Activated T-cell treated with anti-CD3 and anti-CD28 coated beads, Interleukin-2, amount 50 U/mL, for 72 hours (primary cell): Measurements from ENCODE around the gene NANS. TPM values are rescaled to one million over a fixed set of nuclear protein-coding genes. Genes with fewer than 3 reads are reported as not detected.
A peak's percentile ranks its signal among the peaks of the same experiment; 100 is the strongest.
"Not testable (repeated sequence)": the region's sequence is repeated elsewhere in the genome, so short reads cannot be mapped to it uniquely, and the experiment has no call there.

Experiments used
- ATAC-seq, 2 donors: fragments of 150-1000 bp; cut with Tn5 transposase; replicated peaks in 1 of 2; 2 replicates each; pipeline ENCODE4 v1.10.0; 2021; ENCODE audit warnings: moderate library complexity in 2 of 2, mild to moderate bottlenecking in 1 of 2
- DNase-seq, 2 donors: peaks; one replicate each; pipeline ENCODE4 v3.0.0; 2021 to 2022; ENCODE audit warnings: mixed read lengths in 1 of 2
- H3K27ac Mint-ChIP-seq: one replicate; pipeline ENCODE4 v1.8.0; 2022; ENCODE audit warnings: mild to moderate bottlenecking, moderate library complexity, mixed read lengths
- H3K27me3 Mint-ChIP-seq: one replicate; pipeline ENCODE4 v1.8.0; 2022; ENCODE audit warnings: low read depth, mixed read lengths
- H3K36me3 Mint-ChIP-seq, 2 donors: one replicate each; pipeline ENCODE4 v1.8.0; 2022; ENCODE audit warnings: mixed read lengths in 2 of 2, mild to moderate bottlenecking in 1 of 2; ENCODE audit not compliant: insufficient read depth in 2 of 2
- H3K4me1 Mint-ChIP-seq: one replicate; pipeline ENCODE4 v1.8.0; 2022; ENCODE audit warnings: low read depth, mixed read lengths
- H3K4me3 Mint-ChIP-seq, 2 donors: one replicate each; pipeline ENCODE4 v1.8.0; 2022; ENCODE audit warnings: mild to moderate bottlenecking in 2 of 2, mixed read lengths in 2 of 2, moderate library complexity in 2 of 2
- H3K9me3 Mint-ChIP-seq, 2 donors: one replicate each; pipeline ENCODE4 v1.8.0; 2022; ENCODE audit warnings: mixed read lengths in 2 of 2
- total RNA-seq, 2 donors: library from RNA; stranded (reverse); gene quantifications; one replicate each; pipeline ENCODE4 v1.2.3, GENCODE V29; 2022

Gene NANS
- total RNA-seq, 2 donors from 2014 or later = 56.1 to 56.6 TPM

- Mint-ChIP-seq H3K9me3 (no peaks in the 10 kb centered on the region), H3K4me3 (peak overlapping the region in 1 of 2 donors; percentile 91), H3K4me1 (peaks cover 53% of the 10 kb centered on the region), H3K27ac (peak overlapping the region; percentile 27), H3K27me3 (no peaks in the 10 kb centered on the region), H3K36me3 (peaks cover 4% of the 10 kb centered on the region in 2 donors)
- DNase-seq = no peak
- no peak for ATAC-seq
Observed at GRCh38 chr9:98121058-98121457, 64.5 kb downstream of the NANS start.

DNA sequence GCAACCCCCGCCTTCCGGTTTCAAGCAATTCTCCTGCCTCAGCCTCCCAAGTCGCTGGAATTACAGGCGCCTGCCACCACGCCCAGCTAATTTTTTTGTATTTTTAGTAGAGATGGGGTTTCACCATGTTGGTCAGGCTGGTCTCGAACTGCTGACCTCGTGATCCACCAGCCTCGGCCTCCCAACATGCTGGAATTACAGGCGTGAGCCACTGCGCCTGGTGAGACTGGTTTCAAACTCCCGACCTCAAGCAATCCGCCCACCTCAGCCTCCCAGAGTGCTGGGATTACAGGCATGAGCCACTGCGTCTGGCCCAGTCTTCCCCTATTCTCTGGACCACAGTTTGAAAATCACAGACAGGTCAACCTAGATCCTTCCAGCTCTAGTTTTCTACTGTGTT is 67.6 kb downstream of the NANS start:
- H3K27me3 Mint-ChIP-seq, DNase-seq, ATAC-seq, H3K9me3 Mint-ChIP-seq, H3K36me3 Mint-ChIP-seq, H3K4me3 Mint-ChIP-seq, H3K27ac Mint-ChIP-seq: not testable (repeated sequence)
- peaks cover 31% of the 10 kb centered on the region for H3K4me1 Mint-ChIP-seq

GRCh38 chr9:98124637-98125426 is 68.3 kb downstream of the NANS start:
- Mint-ChIP-seq H3K4me1 (peaks cover 25% of the 10 kb centered on the region), H3K27me3 (no peaks in the 10 kb centered on the region), H3K36me3 (no peaks in the 10 kb centered on the region), H3K27ac (no peak overlapping the region), H3K4me3 (no peak overlapping the region), H3K9me3 (no peaks in the 10 kb centered on the region)
- ATAC-seq = no peak
- DNase-seq = no peak

- Mint-ChIP-seq H3K27ac (no peak overlapping the region), H3K4me1 (peaks cover 7% of the 10 kb centered on the region), H3K9me3 (no peaks in the 10 kb centered on the region), H3K36me3 (no peaks in the 10 kb centered on the region), H3K27me3 (no peaks in the 10 kb centered on the region), H3K4me3 (no peak overlapping the region)
- DNase-seq (no peak), ATAC-seq (no peak)
Observed at GRCh38 chr9:98127226-98127625, 70.7 kb downstream of the NANS start.

DNA sequence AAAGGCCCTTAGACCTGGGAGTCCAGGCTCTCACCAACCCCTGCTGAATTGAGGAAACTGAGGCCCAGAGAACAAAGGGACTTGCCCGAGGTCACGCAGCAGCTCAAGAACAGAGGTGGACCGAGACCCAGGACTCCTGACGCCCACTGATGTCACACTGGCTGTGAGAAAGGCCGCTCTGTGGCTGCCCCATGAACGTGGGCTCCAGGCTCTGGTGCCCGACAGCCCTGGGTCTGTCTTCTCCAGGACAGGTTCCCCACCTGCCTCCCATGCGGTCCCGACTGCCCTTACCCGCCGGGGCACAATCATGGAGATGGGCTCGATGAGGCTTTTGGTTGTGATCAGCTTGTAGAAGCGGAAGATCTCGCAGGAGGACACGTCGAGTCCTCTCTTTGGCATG is 71.8 kb downstream of the NANS start:
- no peaks in the 10 kb centered on the region for H3K36me3 Mint-ChIP-seq
- H3K9me3 Mint-ChIP-seq = no peaks in the 10 kb centered on the region
- H3K27me3 Mint-ChIP-seq = no peaks in the 10 kb centered on the region
- no peak overlapping the region for H3K4me3 Mint-ChIP-seq
- H3K4me1 Mint-ChIP-seq = peaks cover 4% of the 10 kb centered on the region
- ATAC-seq = no peak
- DNase-seq = no peak
- no peak overlapping the region for H3K27ac Mint-ChIP-seq

DNA sequence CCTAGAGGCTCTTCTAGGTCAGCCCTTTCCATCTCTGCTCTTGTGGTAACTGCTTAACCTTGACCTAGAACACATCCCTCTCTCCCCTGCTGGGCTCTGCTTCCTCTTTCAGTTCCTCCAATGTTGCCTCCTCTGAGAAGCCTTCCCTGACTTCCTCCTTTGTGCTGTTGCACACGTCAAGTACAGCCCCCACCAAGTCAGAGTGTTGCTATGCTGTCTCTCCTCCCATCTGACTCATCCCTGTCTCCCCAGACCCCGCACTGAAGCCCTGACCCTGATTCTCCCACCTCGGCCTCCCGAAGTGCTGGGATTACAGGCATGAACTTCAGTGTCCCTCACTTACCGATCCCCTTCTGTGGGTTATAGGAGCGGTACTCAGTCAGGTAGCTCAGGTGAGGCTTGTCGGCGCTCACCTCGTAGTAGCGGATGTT is 72.9 kb downstream of the NANS start:
- H3K4me3 Mint-ChIP-seq = no peak overlapping the region
- no peak for ATAC-seq
- H3K27ac Mint-ChIP-seq = peak overlapping the region; percentile 40
- H3K27me3 Mint-ChIP-seq = no peaks in the 10 kb centered on the region
- peaks cover 5% of the 10 kb centered on the region for H3K4me1 Mint-ChIP-seq
- no peak for DNase-seq
- no peaks in the 10 kb centered on the region for H3K9me3 Mint-ChIP-seq
- H3K36me3 Mint-ChIP-seq = no peaks in the 10 kb centered on the region

DNA sequence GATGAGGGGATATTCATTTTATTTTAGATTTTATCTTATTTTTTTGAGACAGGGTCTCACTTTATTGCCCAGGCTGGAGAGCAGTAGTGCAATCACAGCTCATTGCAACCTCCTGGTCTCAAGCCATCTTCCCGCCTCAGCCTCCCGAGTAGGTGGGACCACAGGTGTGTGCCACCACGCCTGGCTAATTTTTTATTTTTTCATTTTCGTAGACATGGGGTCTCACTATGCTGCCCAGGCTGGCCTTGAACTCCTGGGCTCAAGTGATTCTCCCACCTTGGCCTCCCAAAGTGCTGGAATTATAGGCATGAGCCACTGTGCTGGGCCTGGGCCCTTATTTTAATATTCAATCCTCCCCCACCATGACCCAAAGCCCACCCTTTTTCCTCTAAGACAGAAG is 73.5 kb downstream of the NANS start:
- not testable (repeated sequence) for ATAC-seq, H3K4me3 Mint-ChIP-seq, H3K4me1 Mint-ChIP-seq, H3K9me3 Mint-ChIP-seq, DNase-seq, H3K27ac Mint-ChIP-seq, H3K27me3 Mint-ChIP-seq, H3K36me3 Mint-ChIP-seq

- Mint-ChIP-seq H3K27me3 (no peaks in the 10 kb centered on the region), H3K27ac (no peak overlapping the region), H3K9me3 (no peaks in the 10 kb centered on the region), H3K4me3 (no peak overlapping the region), H3K36me3 (no peaks in the 10 kb centered on the region), H3K4me1 (peaks cover 5% of the 10 kb centered on the region)
- ATAC-seq (no peak), DNase-seq (no peak)
Observed at GRCh38 chr9:98130576-98131228, 74.2 kb downstream of the NANS start.

- no peak for ATAC-seq
- Mint-ChIP-seq H3K27ac (no peak overlapping the region), H3K36me3 (no peaks in the 10 kb centered on the region)
Observed at GRCh38 chr9:98132158-98132557, 75.6 kb downstream of the NANS start.

More at GRCh38 chr9:98132158-98132557, 75.6 kb downstream of the NANS start:
- Mint-ChIP-seq H3K4me3 (no peak overlapping the region), H3K9me3 (no peaks in the 10 kb centered on the region), H3K4me1 (peaks cover 5% of the 10 kb centered on the region), H3K27me3 (no peaks in the 10 kb centered on the region)
- no peak for DNase-seq

Other genes starting within 250 kb of the NANS start
- under 1 TPM; 0.79 to 0.96 TPM for gene FOXE1, start 203.5 kb upstream of the NANS start, total RNA-seq
- 10 to 100 TPM; 15.4 TPM for gene TRMO, start 134.2 kb upstream of the NANS start, total RNA-seq
- gene HEMGN, start 118.6 kb upstream of the NANS start, total RNA-seq = 1 to 10 TPM; 1.1 to 1.5 TPM
- 100 to 1,000 TPM; 361 to 433 TPM for gene ANP32B, start 73.4 kb upstream of the NANS start, total RNA-seq
- gene TRIM14, start 62.5 kb downstream of the NANS start, total RNA-seq = 10 to 100 TPM; 41.6 to 41.7 TPM
- gene CORO2A, start 135.9 kb downstream of the NANS start, total RNA-seq = 10 to 100 TPM; 11.0 to 13.1 TPM
- 1 to 10 TPM; 5.8 to 6.0 TPM for gene TBC1D2, start 198.9 kb downstream of the NANS start, total RNA-seq